ENCODE data around the gene KCND3.
A peak's percentile ranks its signal among the peaks of the same experiment; 100 is the strongest.

KCND3 gene

DNA sequence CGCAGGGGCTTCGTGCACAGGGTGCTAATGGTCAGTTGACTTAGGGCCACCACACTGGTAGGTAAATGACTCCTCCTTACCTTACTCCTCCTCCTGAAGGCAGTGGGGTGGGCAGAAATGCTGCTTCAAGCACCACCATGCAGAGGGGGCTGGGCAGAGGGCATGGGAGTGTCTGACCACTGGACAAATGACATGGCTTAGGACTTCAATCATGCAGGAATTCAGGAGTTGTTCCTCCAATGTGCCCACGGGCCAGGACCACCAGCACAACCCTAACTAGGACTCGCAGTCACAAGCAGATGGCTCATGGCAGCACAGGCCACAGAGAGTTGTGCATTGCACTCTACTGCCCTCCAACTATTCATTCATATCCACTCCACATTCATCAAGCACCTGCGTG, 65.7 kb downstream of the KCND3 start (continued):
- TF ChIP-seq ZNF747 (tag by site-specific recombination; IDR thresholded peaks at IDR 0.05) (no peak), ZBTB8A (tag by site-specific recombination; IDR thresholded peaks at IDR 0.05) (no peak), GFI1B (tag by site-specific recombination; IDR thresholded peaks at IDR 0.05) (no peak)

DNA sequence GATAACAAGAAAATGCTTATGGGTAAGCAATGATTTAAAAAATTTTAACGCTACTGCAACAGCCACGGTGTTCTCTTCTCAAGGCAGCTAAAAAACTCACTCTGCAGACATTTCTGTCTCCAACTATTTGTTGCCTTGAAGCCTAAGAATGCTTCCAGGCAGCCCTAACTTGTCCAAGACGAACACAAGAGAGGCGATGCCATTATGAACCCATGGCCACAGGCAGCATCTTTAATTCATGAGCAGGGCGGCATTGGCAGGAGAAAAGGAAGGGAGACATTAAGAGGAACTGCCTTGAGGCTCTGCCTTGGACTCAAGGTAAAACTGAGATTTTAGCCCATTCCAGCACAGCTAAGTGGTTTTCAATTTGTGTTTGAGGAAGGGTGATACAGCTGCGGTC, 67.5 kb downstream of the KCND3 start:
- no peak overlapping the region for H3K27ac ChIP-seq (ENCODE audit: extremely low read depth, low read depth, low read length)

DNA sequence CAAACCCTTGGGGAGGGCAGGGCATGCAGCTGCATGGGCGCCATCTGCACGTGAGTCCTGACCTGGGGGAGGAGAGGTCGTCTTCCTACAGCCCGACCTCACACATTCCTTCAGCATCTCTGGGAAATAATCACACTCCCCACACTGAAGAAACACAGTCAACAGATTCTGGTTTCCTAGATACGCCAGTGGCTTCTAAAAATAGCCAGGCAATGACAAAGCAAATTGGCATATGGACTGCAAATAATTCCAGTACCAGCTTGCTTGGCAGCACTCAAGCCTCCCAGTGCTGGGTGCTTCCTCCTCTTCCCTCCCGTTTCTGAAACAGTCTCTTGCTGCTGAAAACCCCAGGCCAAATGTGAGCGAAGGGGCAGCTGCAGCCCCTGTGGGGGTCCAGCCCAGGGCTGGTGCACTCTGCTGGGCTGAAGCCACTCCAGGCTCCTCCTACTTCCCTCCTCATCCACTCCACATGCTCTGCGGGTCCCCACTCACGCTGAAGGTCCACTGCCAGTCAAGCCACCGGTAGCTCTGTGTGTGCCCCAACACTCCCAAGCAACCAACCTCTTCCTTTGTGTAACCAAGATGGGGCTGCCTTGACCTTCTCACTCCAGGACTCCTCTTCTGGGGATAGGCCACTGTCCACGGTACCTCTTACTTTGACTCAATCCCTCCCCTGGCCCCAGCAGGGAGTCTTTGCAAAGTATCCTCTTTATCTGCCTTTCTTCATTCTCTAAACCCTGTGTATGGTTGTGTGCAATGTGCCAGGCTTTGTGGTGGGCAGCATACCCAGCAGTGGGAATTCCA, 69.0 kb downstream of the KCND3 start:
- ChIA-PET CTCF (no interaction called here), POLR2A (no interaction called here)
- H3K4me3 ChIP-seq (ENCODE audit: low read depth, low read length), result no peak overlapping the region
- H3K36me3 ChIP-seq (ENCODE audit: control insufficient read depth in 2 of 2, insufficient read depth in 1 of 2, low read length in 2 of 2), result no peaks in the 10 kb centered on the region
- TF ChIP-seq, protein P1, sequence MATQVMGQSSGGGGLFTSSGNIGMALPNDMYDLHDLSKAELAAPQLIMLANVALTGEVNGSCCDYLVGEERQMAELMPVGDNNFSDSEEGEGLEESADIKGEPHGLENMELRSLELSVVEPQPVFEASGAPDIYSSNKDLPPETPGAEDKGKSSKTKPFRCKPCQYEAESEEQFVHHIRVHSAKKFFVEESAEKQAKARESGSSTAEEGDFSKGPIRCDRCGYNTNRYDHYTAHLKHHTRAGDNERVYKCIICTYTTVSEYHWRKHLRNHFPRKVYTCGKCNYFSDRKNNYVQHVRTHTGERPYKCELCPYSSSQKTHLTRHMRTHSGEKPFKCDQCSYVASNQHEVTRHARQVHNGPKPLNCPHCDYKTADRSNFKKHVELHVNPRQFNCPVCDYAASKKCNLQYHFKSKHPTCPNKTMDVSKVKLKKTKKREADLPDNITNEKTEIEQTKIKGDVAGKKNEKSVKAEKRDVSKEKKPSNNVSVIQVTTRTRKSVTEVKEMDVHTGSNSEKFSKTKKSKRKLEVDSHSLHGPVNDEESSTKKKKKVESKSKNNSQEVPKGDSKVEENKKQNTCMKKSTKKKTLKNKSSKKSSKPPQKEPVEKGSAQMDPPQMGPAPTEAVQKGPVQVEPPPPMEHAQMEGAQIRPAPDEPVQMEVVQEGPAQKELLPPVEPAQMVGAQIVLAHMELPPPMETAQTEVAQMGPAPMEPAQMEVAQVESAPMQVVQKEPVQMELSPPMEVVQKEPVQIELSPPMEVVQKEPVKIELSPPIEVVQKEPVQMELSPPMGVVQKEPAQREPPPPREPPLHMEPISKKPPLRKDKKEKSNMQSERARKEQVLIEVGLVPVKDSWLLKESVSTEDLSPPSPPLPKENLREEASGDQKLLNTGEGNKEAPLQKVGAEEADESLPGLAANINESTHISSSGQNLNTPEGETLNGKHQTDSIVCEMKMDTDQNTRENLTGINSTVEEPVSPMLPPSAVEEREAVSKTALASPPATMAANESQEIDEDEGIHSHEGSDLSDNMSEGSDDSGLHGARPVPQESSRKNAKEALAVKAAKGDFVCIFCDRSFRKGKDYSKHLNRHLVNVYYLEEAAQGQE (tag by site-specific recombination; IDR thresholded peaks at IDR 0.05), result peak; percentile 36; the same call in 1 of the 2 replicates
- TF ChIP-seq, protein P2, sequence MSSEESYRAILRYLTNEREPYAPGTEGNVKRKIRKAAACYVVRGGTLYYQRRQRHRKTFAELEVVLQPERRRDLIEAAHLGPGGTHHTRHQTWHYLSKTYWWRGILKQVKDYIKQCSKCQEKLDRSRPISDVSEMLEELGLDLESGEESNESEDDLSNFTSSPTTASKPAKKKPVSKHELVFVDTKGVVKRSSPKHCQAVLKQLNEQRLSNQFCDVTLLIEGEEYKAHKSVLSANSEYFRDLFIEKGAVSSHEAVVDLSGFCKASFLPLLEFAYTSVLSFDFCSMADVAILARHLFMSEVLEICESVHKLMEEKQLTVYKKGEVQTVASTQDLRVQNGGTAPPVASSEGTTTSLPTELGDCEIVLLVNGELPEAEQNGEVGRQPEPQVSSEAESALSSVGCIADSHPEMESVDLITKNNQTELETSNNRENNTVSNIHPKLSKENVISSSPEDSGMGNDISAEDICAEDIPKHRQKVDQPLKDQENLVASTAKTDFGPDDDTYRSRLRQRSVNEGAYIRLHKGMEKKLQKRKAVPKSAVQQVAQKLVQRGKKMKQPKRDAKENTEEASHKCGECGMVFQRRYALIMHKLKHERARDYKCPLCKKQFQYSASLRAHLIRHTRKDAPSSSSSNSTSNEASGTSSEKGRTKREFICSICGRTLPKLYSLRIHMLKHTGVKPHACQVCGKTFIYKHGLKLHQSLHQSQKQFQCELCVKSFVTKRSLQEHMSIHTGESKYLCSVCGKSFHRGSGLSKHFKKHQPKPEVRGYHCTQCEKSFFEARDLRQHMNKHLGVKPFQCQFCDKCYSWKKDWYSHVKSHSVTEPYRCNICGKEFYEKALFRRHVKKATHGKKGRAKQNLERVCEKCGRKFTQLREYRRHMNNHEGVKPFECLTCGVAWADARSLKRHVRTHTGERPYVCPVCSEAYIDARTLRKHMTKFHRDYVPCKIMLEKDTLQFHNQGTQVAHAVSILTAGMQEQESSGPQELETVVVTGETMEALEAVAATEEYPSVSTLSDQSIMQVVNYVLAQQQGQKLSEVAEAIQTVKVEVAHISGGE (tag by site-specific recombination; conservative IDR thresholded peaks at IDR 0.05; ENCODE audit: low read depth), result no peak
- H3K27ac ChIP-seq (ENCODE audit: extremely low read depth, low read depth, low read length), result no peak overlapping the region
- no peaks in the 10 kb centered on the region for H3K9me3 ChIP-seq (ENCODE audit: control insufficient read depth, insufficient read depth, low read depth, low read length)
- H3K4me1 ChIP-seq (ENCODE audit: control insufficient read depth, insufficient read depth, low read length), result no peaks in the 10 kb centered on the region

More for the DNA sequence above, 67.5 kb downstream of the KCND3 start:
- no peaks in the 10 kb centered on the region for H3K36me3 ChIP-seq (ENCODE audit: control insufficient read depth in 2 of 2, insufficient read depth in 1 of 2, low read length in 2 of 2)
- H3K4me1 ChIP-seq (ENCODE audit: control insufficient read depth, insufficient read depth, low read length), result no peaks in the 10 kb centered on the region
- no peaks in the 10 kb centered on the region for H3K9me3 ChIP-seq (ENCODE audit: control insufficient read depth, insufficient read depth, low read depth, low read length)
- H3K4me3 ChIP-seq (ENCODE audit: low read depth, low read length), result no peak overlapping the region
- CTCF ChIA-PET, result no interaction called here
- POLR2A ChIA-PET, result no interaction called here
- TF ChIP-seq, protein P3, sequence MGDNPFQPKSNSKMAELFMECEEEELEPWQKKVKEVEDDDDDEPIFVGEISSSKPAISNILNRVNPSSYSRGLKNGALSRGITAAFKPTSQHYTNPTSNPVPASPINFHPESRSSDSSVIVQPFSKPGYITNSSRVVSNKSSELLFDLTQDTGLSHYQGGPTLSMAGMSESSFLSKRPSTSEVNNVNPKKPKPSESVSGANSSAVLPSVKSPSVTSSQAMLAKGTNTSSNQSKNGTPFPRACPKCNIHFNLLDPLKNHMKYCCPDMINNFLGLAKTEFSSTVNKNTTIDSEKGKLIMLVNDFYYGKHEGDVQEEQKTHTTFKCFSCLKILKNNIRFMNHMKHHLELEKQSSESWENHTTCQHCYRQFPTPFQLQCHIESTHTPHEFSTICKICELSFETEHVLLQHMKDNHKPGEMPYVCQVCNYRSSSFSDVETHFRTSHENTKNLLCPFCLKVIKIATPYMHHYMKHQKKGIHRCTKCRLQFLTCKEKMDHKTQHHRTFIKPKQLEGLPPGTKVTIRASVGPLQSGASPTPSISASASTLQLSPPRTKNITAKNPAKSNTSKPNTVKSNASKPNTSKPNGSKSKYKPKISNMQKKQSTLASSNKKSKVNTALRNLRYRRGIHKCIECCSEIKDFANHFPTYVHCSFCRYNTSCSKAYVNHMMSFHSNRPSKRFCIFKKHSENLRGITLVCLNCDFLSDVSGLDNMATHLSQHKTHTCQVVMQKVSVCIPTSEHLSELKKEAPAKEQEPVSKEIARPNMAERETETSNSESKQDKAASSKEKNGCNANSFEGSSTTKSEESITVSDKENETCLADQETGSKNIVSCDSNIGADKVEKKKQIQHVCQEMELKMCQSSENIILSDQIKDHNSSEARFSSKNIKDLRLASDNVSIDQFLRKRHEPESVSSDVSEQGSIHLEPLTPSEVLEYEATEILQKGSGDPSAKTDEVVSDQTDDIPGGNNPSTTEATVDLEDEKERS (tag by site-specific recombination; IDR thresholded peaks at IDR 0.05), result no peak

DNA sequence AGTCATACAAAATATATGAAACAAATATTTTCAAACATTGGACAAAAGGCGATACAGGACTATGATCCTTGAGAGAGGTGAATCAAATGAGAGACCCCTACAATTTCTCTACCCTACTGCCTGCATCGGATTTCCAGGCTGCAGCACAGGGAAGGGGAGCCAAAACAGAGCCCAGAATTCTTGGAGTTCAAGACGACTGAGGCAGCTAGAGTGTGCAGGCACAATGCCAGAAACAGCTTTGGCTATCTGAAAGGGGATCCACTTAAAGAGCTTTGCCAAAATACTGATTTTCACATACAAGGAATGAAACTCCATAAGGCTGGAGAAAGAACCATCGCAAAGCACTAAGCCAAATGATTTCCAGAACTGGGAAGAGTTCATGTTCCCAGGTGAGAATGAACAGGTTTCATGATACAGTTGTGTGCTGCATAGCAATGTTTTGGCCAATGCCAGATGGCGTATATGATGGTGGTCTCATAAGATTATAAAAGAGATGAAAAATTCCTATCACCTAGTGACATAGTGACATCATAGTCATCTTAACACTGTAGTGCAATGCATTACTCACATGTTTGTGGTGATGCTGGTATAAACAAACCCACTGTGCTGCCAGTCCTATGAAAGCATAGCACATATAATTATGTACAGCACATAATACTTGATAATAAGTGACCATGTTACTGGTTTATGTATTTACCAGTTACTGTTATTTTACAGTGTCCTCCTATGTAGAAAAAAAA, 77.5 kb downstream of the KCND3 start:
- ChIA-PET POLR2A (no interaction called here), CTCF (no interaction called here)
- Histone ChIP-seq H3K27ac (ENCODE audit: extremely low read depth, low read depth, low read length) (no peak overlapping the region), H3K4me3 (ENCODE audit: low read depth, low read length) (no peak overlapping the region), H3K36me3 (ENCODE audit: control insufficient read depth in 2 of 2, insufficient read depth in 1 of 2, low read length in 2 of 2) (no peaks in the 10 kb centered on the region), H3K9me3 (ENCODE audit: control insufficient read depth, insufficient read depth, low read depth, low read length) (no peaks in the 10 kb centered on the region), H3K4me1 (ENCODE audit: control insufficient read depth, insufficient read depth, low read length) (no peaks in the 10 kb centered on the region)
- TF ChIP-seq ZNF654 (tag by site-specific recombination; IDR thresholded peaks at IDR 0.05; ENCODE audit: low read depth), result no peak
- TF ChIP-seq, protein P4, sequence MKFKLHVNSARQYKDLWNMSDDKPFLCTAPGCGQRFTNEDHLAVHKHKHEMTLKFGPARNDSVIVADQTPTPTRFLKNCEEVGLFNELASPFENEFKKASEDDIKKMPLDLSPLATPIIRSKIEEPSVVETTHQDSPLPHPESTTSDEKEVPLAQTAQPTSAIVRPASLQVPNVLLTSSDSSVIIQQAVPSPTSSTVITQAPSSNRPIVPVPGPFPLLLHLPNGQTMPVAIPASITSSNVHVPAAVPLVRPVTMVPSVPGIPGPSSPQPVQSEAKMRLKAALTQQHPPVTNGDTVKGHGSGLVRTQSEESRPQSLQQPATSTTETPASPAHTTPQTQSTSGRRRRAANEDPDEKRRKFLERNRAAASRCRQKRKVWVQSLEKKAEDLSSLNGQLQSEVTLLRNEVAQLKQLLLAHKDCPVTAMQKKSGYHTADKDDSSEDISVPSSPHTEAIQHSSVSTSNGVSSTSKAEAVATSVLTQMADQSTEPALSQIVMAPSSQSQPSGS (tag by site-specific recombination; IDR thresholded peaks at IDR 0.05; ENCODE audit: low read depth), result peak; percentile 59; the same call in 1 of the 2 replicates
